OCI-M1 (cell line): ENCODE data around the gene UBE4B.
A peak's percentile ranks its signal among the peaks of the same experiment; 100 is the strongest.
"Not testable (repeated sequence)": the region's sequence is repeated elsewhere in the genome, so short reads cannot be mapped to it uniquely, and the experiment has no call there.

Source experiments
- DNase-seq: peaks from one replicate; lab custom pipeline; 2025; lab: John Stamatoyannopoulos, UW

The UBE4B gene

DNA sequence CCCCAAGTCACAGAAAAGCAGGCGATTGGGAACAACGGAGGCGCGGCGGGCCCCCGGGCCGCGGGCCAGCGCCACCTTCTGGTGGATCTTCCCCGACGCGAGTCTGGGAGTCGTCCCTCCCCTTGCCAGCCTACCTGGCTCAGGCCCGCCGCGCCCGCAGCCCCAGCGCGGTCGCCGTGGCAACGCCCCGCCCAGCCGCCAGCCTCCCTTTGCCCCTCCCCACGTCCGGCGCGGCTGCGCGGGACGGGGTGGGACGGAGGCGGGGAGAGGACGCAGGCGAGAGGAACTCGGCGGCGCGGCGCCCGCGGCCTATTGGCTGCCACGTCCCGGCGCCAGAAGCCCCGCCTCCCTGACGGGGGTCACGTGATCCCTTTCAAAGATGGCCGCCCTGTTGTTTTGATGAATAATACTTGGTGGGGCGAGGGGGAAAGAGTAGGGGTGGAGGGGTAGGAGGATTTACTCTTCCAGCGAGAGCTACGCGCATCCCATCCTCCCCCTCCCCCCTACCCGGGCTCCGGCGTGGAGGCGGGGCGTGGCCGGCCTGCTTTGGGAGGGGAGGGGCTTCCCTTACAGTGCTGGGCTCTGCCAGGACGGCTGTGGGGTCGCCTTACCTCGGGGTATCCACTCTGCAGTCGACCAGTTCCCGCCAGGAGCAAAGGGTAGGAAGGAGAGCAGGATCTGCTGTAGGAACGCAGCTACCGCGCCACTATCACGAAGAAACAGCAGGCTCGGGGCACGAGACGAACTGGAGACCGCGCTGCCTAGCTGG, at the start of gene UBE4B:
Gene UBE4B, plus strand, starts transcription at position 369 of the 769 bp plus-strand sequence. CDS start 713 bp downstream, outside the sequence.
- peak; percentile 99 for DNase-seq

DNA sequence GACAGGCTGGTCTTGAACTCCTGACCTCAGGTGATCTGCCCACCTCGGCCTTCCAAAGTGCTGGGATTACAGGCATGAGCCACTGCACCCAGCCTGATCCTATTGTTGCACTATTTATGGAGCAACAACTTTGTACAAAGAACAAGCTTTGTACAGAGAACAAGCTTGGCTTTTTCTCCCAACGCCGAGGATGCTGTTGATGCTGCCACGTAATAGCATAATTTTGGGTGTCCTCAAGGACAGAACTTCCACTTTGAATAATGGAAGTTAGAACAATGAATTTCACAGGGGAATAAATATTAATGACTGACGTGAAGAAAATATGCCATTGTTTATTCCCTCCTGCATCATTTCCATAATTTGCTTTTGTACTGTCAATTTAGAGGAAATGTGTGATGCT, 48.5 kb upstream of the UBE4B start:
- DNase-seq, result no peak

GRCh38 chr1:9985001-9985400, 47.8 kb upstream of the UBE4B start:
- DNase-seq, result no peak

DNA sequence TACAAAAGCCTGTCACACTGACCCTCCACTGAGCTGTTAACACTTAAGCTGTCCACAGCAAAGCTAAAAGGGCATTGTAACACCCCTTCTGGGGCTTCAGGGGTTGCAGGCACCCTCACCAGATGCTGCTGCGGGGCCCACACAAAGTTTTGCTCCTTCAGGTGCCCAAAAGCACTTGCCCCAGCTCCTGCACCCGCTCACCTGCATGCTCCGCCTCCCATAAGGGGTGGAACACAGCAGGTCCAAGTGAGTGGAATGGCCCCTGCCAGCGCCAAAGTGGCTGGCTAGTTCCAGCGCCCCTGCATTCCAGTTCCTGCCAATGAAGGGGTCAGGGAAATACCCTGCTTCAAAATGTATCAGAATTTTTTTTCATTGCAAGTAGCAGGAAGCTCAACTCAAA, 43.0 kb upstream of the UBE4B start:
- no peak for DNase-seq

DNA sequence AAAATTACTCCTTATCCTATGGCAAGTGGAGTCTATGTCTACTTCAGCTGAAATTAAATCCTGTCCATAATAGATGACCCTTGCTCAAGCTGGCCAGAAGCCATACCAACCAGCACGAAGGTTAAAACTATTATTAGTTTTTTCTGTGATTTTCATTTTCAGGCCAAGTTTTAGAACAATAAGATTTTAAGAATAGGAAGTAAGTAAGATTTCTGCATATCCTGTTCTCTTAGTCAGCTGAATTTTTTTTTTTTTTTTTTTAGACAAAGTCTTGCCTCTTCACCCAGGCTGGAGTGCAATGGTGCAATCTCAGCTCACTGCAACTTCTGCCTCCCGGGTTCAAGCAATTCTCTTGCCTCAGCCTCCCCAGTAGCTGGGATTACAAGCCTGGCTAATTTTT, 41.8 kb upstream of the UBE4B start:
- DNase-seq, result no peak

- DNase-seq, result no peak
Observed at GRCh38 chr1:9992910-9993309, 39.8 kb upstream of the UBE4B start.

DNA sequence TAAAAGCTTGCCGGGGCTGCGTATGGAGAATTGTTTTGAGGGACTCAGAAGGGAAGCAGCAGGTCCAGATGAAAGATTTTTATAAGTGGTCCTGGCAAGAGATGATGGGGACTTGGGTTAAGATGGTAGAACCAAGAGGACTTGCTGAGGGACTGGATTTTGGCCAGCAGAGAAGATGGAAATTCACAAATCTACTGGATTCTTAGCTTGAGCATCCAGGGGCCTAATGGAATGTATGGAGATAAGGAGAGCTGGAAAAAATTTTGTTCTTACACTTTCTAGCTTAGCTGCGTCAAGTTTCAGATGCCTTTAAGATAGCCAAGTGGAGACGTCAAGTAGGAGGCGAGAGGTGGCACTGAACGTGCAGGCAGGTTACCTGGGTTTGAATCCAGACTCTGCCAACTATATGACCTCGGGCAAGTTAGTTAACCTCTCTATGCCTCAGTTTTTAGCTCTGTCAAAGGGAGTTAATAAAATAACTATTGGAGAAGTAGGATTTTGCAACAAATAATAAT, 39.1 kb upstream of the UBE4B start:
- DNase-seq, result no peak

DNA sequence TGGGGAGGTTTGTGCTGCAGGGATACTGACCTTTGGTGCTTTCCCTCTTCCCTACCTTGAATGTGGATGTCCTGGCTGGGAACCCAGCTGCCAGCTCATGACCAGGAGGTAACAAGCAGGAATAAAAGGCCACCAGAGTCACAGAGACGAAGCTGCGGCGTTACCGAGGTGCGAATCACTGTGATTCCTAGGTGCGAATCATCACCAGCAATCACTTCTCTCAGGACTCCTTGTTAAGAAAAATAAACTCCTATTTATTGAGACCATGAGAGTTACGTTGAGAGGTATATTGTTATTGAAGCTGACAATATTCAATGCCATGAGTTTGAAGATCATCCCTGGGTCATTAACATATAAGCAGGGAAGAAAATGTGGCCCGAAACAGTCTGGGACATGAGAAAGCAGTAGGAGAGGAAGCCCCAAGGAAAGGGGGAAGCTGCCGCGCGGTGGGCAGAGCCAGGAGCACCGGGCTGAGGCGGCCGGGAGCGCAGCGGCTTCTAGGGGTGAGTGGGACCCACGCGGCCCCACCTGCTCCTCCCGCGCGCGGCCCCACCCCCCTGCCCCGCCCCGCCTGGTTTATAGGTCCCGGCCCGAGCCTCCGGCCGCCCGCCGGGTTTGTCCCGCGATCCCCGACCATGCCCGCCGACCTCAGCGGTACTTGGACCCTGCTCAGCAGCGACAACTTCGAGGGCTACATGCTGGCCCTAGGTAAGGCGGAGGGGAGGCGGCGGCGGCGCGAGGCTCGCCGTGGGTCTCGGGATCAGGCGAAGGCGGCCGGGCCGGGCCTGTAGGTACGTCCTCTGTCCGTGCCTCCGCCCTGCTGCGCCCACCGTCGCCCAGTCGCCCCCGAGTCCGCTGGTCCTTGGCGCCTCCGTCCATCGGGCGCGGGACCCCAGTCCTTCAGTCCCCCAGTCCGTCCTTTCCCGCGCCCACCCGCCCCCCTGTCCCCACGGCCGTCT, 35.9 kb upstream of the UBE4B start, which contains the start of gene RBP7:
Gene RBP7, plus strand, starts transcription at position 605 of the 959 bp plus-strand sequence. Its CDS starts 31 bp downstream, at position 636.
- DNase-seq, result no peak

GRCh38 chr1:10001016-10001665, 31.6 kb upstream of the UBE4B start:
- DNase-seq, result no peak

DNA sequence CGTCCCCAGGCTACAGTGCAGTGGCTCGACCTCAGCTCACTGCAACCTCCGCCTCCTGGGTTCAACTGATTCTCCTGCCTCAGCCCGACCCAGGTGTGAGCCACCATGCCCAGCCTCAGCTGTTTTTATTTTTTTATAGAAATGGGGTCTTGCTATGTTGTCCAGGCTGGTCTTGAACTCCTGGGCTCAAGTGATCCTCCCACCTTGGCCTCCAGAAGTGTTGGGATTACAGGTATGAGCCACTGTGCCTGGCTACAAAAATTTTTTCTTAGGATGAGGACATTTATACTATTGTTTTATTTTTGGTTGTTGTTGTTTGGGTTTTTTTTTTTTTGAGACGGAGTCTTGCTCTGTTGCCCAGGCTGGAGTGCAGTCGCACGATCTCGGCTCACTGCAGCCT, 27.5 kb upstream of the UBE4B start:
- not testable (repeated sequence) for DNase-seq

DNA sequence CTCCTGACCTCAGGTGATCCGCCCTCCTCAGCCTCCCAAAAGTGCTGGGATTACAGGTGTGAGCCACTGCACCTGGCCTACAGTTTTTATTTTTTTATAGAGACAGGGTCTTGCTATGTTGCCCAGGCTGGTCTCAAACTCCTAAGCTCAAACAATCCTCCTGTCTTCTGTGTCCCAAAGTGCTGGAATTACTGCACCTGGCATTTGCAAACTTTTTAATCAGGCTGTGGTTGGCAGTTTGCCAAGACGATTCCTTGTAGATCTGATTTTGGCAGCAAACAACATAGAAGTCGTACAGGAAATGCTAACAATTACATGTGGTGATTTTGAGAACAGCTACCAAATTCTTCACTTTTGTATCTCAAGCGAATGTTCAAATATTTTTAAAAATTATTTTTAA, 25.6 kb upstream of the UBE4B start:
- no peak for DNase-seq

- DNase-seq, result no peak
Observed at GRCh38 chr1:10014016-10014415, 18.7 kb upstream of the UBE4B start.

DNA sequence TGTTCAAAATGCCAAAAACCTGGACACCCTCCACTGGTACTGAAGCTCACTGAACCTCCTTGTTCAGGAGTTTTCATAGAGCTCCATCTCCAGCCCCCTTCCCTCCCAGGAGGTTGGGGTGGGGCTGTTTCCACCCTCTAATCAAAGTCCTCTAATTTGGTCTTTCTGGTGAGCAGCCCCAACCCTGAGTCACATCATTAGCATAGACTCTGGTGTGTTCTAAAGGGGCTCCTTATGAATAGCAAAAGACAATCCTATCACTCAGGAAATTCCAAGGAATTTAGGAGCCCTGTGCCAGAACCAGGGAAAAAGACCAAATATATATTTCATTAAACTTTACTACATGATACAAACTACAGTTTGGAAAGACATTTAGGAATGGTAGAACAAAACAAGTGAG, 13.2 kb upstream of the UBE4B start:
- DNase-seq, result no peak

- no peak for DNase-seq
Observed at GRCh38 chr1:10020086-10020485, 12.7 kb upstream of the UBE4B start.

GRCh38 chr1:10020678-10021077, 12.1 kb upstream of the UBE4B start:
- DNase-seq, result not testable (repeated sequence)

DNA sequence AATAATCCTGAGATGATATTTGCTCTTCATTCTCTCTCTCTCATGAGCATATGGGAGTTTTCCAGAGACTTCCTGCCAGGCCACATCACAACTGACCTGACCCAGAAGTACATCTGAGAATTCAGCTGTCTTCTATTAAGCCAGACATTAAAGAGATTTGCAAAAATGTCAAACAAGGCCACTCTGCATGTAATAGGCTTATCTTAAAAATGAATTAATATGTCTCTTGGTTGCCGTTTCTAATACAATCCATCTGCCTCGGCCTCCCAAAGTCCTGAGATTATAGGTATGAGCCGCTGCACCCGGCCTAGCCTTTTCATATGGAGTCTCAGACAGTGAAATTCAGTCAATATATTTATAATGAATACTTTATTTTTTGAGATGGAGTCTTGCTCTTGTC, 10.8 kb upstream of the UBE4B start:
- DNase-seq, result not testable (repeated sequence)

DNA sequence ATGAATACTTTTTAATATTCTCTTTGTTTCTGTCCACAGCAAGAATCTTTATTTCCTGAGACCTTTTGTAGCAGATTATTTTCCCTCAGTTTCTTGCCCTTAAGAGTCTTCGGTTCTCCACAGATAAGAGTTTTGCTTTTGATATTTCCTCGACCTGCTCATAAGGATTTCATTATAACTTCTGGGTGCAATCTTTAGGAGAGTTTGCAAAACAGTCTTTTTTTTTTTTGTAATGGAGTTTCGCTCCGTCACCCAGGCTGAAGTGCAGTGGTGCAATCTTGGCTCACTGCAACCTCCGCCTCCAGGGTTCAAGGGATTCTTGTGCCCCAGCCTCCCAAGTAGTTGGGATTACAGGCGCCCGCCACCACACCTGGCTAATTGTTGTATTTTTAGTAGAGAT, 10.1 kb upstream of the UBE4B start:
- DNase-seq, result no peak

DNA sequence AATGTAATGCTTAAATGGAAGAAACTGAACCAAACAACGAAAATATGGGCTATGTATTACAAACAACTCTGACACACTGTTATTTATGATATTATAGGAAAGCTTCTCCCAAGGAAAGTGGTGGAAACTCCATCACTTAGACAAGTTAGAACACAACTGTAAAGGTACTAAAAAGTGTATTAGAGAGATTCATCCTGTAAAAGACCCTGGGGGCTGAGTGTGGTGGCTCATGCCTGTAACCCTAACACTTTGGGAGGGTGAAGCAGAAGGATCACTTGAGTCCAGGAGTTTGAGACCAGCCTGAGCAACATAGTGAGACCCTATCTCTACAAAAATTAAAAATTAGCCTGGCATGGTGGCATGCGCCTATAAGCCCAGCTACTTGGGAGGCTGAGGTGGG, 7.4 kb upstream of the UBE4B start:
- no peak for DNase-seq

GRCh38 chr1:10027027-10027426, 5.7 kb upstream of the UBE4B start:
- DNase-seq, result no peak

DNA sequence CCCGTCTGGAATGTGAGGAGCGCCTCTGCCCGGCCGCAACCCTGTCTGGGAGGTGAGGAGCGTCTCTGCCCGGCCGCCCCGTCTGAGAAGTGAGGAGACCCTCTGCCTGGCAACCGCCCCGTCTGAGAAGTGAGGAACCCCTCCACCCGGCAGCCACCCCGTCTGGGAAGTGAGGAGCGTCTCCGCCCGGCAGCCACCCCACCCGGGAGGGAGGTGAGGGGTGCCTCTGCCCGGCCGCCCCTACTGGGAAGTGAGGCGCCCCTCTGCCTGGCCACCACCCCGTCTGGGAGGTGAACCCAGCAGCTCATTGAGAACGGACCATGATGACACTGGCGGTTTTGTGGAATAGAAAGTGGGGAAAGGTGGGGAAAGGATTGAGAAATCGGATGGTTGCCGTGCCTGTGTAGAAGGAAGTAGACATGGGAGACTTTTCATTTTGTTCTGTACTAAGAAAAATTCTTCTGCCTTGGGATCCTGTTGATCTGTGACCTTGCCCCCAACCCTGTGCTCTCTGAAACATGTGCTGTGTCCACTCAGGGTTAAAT, 3.7 kb upstream of the UBE4B start:
- not testable (repeated sequence) for DNase-seq

DNA sequence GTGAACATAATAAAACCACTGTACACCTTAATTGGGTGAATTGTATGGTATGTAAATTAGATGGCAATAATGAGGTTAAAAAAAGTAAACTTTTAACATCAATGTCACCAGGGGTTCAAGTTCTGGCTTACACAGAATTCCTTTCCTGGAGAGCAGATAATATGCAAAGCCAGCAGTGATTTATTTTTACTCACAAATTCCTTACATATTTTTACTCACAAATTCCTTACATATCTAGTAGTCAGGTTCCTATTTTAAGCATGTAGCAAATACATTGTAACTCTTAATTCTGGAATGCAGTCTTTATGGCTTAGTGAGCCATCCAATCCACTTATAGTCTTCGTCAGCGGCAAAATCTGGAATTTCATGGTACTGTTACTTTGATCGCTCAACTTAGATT, 1.3 kb upstream of the UBE4B start:
- DNase-seq, result no peak

DNA sequence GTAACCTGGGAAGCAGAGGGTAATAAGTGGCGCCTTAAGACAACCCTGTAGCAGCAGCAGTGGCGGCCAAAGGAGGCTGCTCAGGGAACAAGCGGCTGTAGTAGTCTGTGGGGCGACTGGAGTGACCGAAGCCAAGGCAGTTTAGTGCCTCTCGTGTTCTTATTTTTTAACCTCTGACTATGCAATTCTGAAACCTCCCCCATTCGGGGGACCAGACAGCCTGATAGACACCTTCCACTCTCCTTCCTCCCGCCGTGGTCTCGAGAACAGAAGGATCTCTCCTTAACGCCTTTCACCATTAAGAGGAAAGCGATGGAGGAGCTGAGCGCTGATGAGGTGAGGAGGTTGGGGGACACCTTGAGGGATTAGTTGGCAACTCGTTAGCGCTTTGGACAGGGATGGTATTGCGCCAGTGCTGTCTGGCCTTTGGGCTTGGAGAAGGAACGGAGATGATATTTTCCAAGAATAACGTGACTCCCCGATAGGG, 644 bp downstream of the UBE4B start:
- peak; percentile 87 for DNase-seq
